Endothelial cell of umbilical vein (primary cell): ENCODE results near the gene GIGYF2. TPM values are rescaled to one million over a fixed set of nuclear protein-coding genes. Genes with fewer than 3 reads are reported as not detected.

Experiments
- BruUV-seq: library from RNA; stranded (reverse); fragments of 400-500 nt; replicated peaks from 2 replicates; lab custom pipeline; 2021; lab: Mats Ljungman, UMichigan
- CTCF ChIA-PET: fragments of 300-600, 350-600 bp; sonication (Branson Sonifier 250); formaldehyde crosslinking; loops from one replicate; lab custom pipeline; 2021; ENCODE audit warnings: antibody characterized with exemption, inconsistent platforms; lab: Charles Lee
- POLR2A ChIA-PET: fragments of 300-600, 350-600 bp; sonication (Branson Sonifier 250); formaldehyde crosslinking; loops from one replicate; lab custom pipeline; 2021; ENCODE audit warnings: antibody characterized with exemption, inconsistent platforms; lab: Charles Lee
- DNase-seq: peaks from one replicate; pipeline ENCODE4 v3.0.0-alpha.2; 2011; ENCODE audit warnings: low read depth, low spot score
- FAIRE-seq: peaks from 2 replicates; lab custom pipeline; 2011; peaks lifted over from hg19 to GRCh38; lab: Jason Lieb, UNC
- H2AFZ ChIP-seq: 2 replicates; pipeline ENCODE4 v1.6.0; 2012; ENCODE audit warnings: low read depth, low read length, control low read depth, inconsistent platforms
- H3K27ac ChIP-seq: 2 replicates; pipeline ENCODE4 v1.5.1; 2011; ENCODE audit warnings: low read depth, mild to moderate bottlenecking, control low read depth, low read length, moderate library complexity; ENCODE audit not compliant: insufficient read depth
- H3K27me3 ChIP-seq, 2 experiments: 2 replicates each; pipeline versions ENCODE4 v1.6.0 to v1.6.1; 2011; ENCODE audit warnings: low read length in 2 of 2, mixed read lengths in 1 of 2; ENCODE audit not compliant: control insufficient read depth in 2 of 2, insufficient read depth in 2 of 2
- H3K36me3 ChIP-seq, 2 experiments: 2 replicates in 1 of 2; 3 replicates in 1 of 2; pipeline ENCODE4 v1.5.1; 2011; ENCODE audit warnings: low read length in 2 of 2, mild to moderate bottlenecking in 1 of 2, moderate library complexity in 1 of 2; ENCODE audit not compliant: control insufficient read depth in 2 of 2, insufficient read depth in 2 of 2; ENCODE audit errors: extremely low read depth in 1 of 2
- H3K4me1 ChIP-seq: 3 replicates; pipeline ENCODE4 v1.5.1; 2011; ENCODE audit warnings: mild to moderate bottlenecking, low read length; ENCODE audit not compliant: control insufficient read depth, insufficient read depth; ENCODE audit errors: extremely low read depth
- H3K4me2 ChIP-seq: 2 replicates; pipeline ENCODE4 v1.6.1; 2011; ENCODE audit warnings: low read length, control low read depth, mixed read lengths; ENCODE audit not compliant: insufficient read depth
- H3K4me3 ChIP-seq, 3 experiments: fragments of 200-600 bp in 1 of 3; sonication (generic), shearing (Covaris generic) in 1 of 3; replicated peaks in 1 of 3; 2 replicates each; pipeline ENCODE4 v1.5.1; 2011 to 2016; ENCODE audit warnings: control low read depth in 3 of 3, low read length in 3 of 3, mild to moderate bottlenecking in 2 of 3, inconsistent platforms in 1 of 3, low read depth in 1 of 3, moderate library complexity in 1 of 3; ENCODE audit not compliant: insufficient read depth in 1 of 3
- H3K79me2 ChIP-seq: 2 replicates; pipeline ENCODE4 v1.6.0; 2012; ENCODE audit warnings: low read length, inconsistent platforms; ENCODE audit not compliant: control insufficient read depth, insufficient read depth
- H3K9ac ChIP-seq: replicated peaks from 2 replicates; pipeline ENCODE3; 2011; ENCODE audit warnings: low read length, control low read depth; ENCODE audit not compliant: insufficient read depth; ENCODE audit errors: extremely low read depth
- H3K9me1 ChIP-seq: replicated peaks from 3 replicates; pipeline ENCODE4 v1.6.0; 2011; ENCODE audit warnings: mild to moderate bottlenecking, low read length; ENCODE audit not compliant: control insufficient read depth, insufficient read depth; ENCODE audit errors: extremely low read depth
- H3K9me3 ChIP-seq: replicated peaks from 2 replicates; pipeline ENCODE4 v1.5.1; 2012; ENCODE audit warnings: low read length, inconsistent platforms; ENCODE audit not compliant: control insufficient read depth, insufficient read depth
- H4K20me1 ChIP-seq: replicated peaks from 2 replicates; pipeline ENCODE3; 2011; ENCODE audit warnings: mild to moderate bottlenecking, low read length; ENCODE audit not compliant: control insufficient read depth, insufficient read depth; ENCODE audit errors: extremely low read depth
- CTCF ChIP-seq, 2 donors: IDR thresholded peaks; 1 replicate in 1 of 2; 2 replicates in 1 of 2; pipeline ENCODE4 v1.5.1; 2011; ENCODE audit warnings: low read length in 2 of 2, mild to moderate bottlenecking in 2 of 2, moderate library complexity in 2 of 2, control low read depth in 1 of 2, inconsistent platforms in 1 of 2, low read depth in 1 of 2; ENCODE audit not compliant: insufficient read depth in 1 of 2; ENCODE audit errors: extremely low read depth in 1 of 2
- EZH2 ChIP-seq: IDR thresholded peaks from 2 replicates; pipeline ENCODE4 v1.6.1; 2012; ENCODE audit warnings: borderline replicate concordance, low read depth, mild to moderate bottlenecking, moderate library complexity, low read length, inconsistent platforms; ENCODE audit not compliant: severe bottlenecking
- FOS ChIP-seq: IDR thresholded peaks from 2 replicates; pipeline ENCODE4 v1.6.1; 2011; ENCODE audit warnings: mild to moderate bottlenecking, low read length, moderate library complexity, borderline replicate concordance; ENCODE audit not compliant: insufficient read depth
- GATA2 ChIP-seq: IDR thresholded peaks from 2 replicates; pipeline ENCODE4 v1.7.0; 2011; ENCODE audit warnings: low read depth, mild to moderate bottlenecking, moderate library complexity, mixed read lengths, low read length; ENCODE audit not compliant: insufficient read length, insufficient read depth
- JUN ChIP-seq: IDR thresholded peaks from 2 replicates; pipeline ENCODE4 v1.6.1; 2011; ENCODE audit warnings: borderline replicate concordance, low read depth; ENCODE audit not compliant: insufficient read length, insufficient read depth
- MAX ChIP-seq: IDR thresholded peaks from 2 replicates; pipeline ENCODE4 v1.6.1; 2011; ENCODE audit not compliant: insufficient read depth, insufficient read length
- MYC ChIP-seq: IDR thresholded peaks from one replicate; pipeline ENCODE4 v1.6.1; 2011; ENCODE audit warnings: mild to moderate bottlenecking, low read depth, low read length
- POLR2A ChIP-seq: IDR thresholded peaks from 2 replicates; pipeline ENCODE4 v1.6.1; 2012; ENCODE audit warnings: low read depth, mild to moderate bottlenecking, control low read depth, low read length
- POLR2AphosphoS5 ChIP-seq: IDR thresholded peaks from 2 replicates; pipeline ENCODE4 v1.6.1; 2012; ENCODE audit warnings: low read depth, mild to moderate bottlenecking, control low read depth, low read length, moderate library complexity; ENCODE audit not compliant: insufficient read depth
- dilution Hi-C: fragments of 300-500 bp; cut with MboI; formaldehyde crosslinking; loops from one replicate; pipeline ENCODE4 v1.15.0; 2019; ENCODE audit warnings: low sequenced_read_pairs; ENCODE audit not compliant: extremely low pct_ligation_motif_present
- intact Hi-C: fragments of 100-400 bp; cut with micrococcal nuclease; formaldehyde crosslinking; loops from one replicate; pipeline ENCODE4 v1.10.0; 2022
- polyA plus RNA-seq, 4 experiments: library from polyadenylated mRNA; depleted of rRNA in 3 of 4; stranded (reverse) in 3 of 4; unstranded in 1 of 4; fragments of >200 nt; gene quantifications; 2 replicates each; pipeline versions ENCODE4 v1.2.1 to v1.2.3, GENCODE V29; 2011 to 2012; ENCODE audit warnings: missing spikeins in 1 of 4
- total RNA-seq: library from RNA; stranded (reverse); gene quantifications from 2 replicates; pipeline ENCODE4 v1.2.3, GENCODE V29; 2021

The GIGYF2 gene
- total and polyA plus RNA-seq, 2 donors (not counting 3 experiments of a cell fraction or from before 2014, with no cell fraction given): 22.9 to 56.4 TPM

DNA sequence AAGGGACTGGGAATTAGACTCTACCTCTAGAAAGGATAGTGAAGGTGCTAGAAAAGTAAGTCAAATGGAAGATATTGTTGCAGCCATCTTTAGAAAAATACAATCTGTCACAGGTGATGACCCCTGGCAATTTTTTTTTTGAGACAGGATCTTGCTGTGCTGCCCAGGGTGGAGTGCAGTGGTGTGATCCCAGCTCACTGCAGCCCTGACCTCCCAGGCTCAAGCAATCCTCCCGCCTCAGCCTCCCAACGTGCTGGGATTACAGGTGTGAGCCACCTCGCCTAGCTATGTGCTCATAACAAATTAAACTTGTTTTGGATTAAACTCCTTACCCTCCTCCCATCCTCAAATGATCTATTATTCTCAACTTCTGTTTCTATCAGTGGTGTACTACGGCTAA, 3.8 kb upstream of the GIGYF2 start:
- no peaks in the 10 kb centered on the region for H3K9me1 ChIP-seq
- no peak overlapping the region for H3K27ac ChIP-seq
- no peaks in the 10 kb centered on the region for H3K9me3 ChIP-seq
- no peaks in the 10 kb centered on the region for H4K20me1 ChIP-seq
- no peaks in the 10 kb centered on the region for H3K36me3 ChIP-seq
- H3K79me2 ChIP-seq: peaks cover 11% of the 10 kb centered on the region
- FAIRE-seq (no peak), DNase-seq (no peak)
- H3K4me1 ChIP-seq: peaks cover 6% of the 10 kb centered on the region
- H3K4me3 ChIP-seq: no peak overlapping the region
- no peak overlapping the region for H3K4me2 ChIP-seq
- ChIA-PET POLR2A (no interaction called here), CTCF (no interaction called here)
- H3K9ac ChIP-seq: no peak overlapping the region
- dilution Hi-C loops: no loop called here
- intact Hi-C loops: no loop called here
- TF ChIP-seq FOS (no peak), MAX (no peak), CTCF (IDR thresholded peaks at IDR 0.05; ENCODE audit: extremely low read depth in 1 of 2, insufficient read depth in 1 of 2, low read depth in 1 of 2, low read length in 2 of 2) (no peak), JUN (no peak)
- no TSS peak for BruUV-seq
- H2AFZ ChIP-seq: no peak overlapping the region
- peaks cover 0 to 2% of the 10 kb centered on the region in 2 experiments for H3K27me3 ChIP-seq

GRCh38 chr2:232696609-232697058, 497 bp upstream of the GIGYF2 start:
- ChIA-PET CTCF (interaction anchor here (0.6 to 0.9 kb wide), 2 partner anchors 63 to 399 kb away, joined by 3 read pairs; partner anchors contain the start of gene EFHD1), POLR2A (interaction anchor here (0.6 kb wide), 1 partner anchor 88 kb away, joined by 7 read pairs; no protein-coding TSS in a partner anchor)
- H3K9ac ChIP-seq: peak overlapping the region; percentile 41
- no peaks in the 10 kb centered on the region for H3K9me3 ChIP-seq
- BruUV-seq: no TSS peak
- peak; percentile 58 for FAIRE-seq
- no peaks in the 10 kb centered on the region for H3K9me1 ChIP-seq
- TF ChIP-seq GATA2: no peak
- TF ChIP-seq POLR2A: no peak
- no peak for TF ChIP-seq FOS
- TF ChIP-seq CTCF (IDR thresholded peaks at IDR 0.05; ENCODE audit: extremely low read depth in 1 of 2, insufficient read depth in 1 of 2, low read depth in 1 of 2, low read length in 2 of 2): no peak
- TF ChIP-seq EZH2: no peak
- no peak for TF ChIP-seq MYC
- TF ChIP-seq MAX: no peak
- TF ChIP-seq JUN: no peak
- no peak for TF ChIP-seq POLR2AphosphoS5
- no peak for DNase-seq
- H3K4me1 ChIP-seq: peaks cover 19% of the 10 kb centered on the region
- peaks cover 0 to 2% of the 10 kb centered on the region in 2 experiments for H3K27me3 ChIP-seq
- H3K4me3 ChIP-seq: peak overlapping the region in 2 of 3 experiments; percentile 28 to 98
- H3K36me3 ChIP-seq: no peaks in the 10 kb centered on the region
- H3K27ac ChIP-seq: no peak overlapping the region
- dilution Hi-C loops (no loop called here), intact Hi-C loops (loop anchor here (1.0 kb wide), 1 partner anchor 555 kb away; the partner anchor contains the start of gene ATG16L1)
- peak overlapping the region; percentile 86 for H2AFZ ChIP-seq
- H4K20me1 ChIP-seq: no peaks in the 10 kb centered on the region
- peaks cover 44% of the 10 kb centered on the region for H3K79me2 ChIP-seq
- peak overlapping the region; percentile 64 for H3K4me2 ChIP-seq
